GM19025 (cell line): ENCODE data around the gene TRHDE.

Experiments used
- ATAC-seq: cut with Tn5 transposase; IDR thresholded peaks from one replicate; pipeline ENCODE4 v1.9.1; 2021; ENCODE audit warnings: mild to moderate bottlenecking, low read depth, moderate library complexity; ENCODE audit not compliant: unreplicated experiment

TRHDE gene

DNA sequence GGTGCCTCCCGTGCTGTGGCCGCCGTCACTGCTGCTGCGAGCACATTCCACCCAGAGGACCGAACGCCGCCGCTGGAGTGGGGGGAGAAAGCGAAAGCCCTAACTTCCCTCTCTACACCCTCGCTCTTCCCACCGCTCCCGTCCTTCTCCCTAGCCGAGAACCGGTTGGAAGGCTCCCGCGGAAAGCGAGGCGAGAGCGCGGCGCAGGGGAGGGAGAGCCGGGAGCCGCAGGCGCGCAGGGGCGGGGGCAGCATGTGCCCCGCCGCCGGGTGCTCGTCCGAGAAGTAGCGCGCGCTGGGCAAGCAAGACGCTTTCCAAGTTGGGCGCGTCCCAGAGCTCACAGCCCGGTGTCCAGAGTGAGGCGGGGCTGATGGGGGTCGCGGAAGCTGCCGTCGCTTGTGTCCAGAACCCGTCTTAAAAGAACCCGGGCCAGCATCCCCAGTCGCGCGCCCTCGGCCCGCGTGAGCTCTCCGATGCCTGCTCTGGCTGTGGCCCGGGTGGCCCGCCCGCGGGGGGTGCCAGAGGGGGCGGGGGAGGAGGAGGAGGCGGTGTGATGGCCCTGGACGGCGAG is at the start of gene TRHDE:
Gene TRHDE, plus strand, starts transcription at position 280 of the 571 bp plus-strand sequence. Its CDS starts 274 bp downstream, at position 554.
- ATAC-seq: no peak

- no peak for ATAC-seq
Measured at GRCh38 chr12:72226510-72226909, 45.7 kb upstream of the TRHDE start.

GRCh38 chr12:72228424-72228823 is 43.7 kb upstream of the TRHDE start:
- no peak for ATAC-seq

DNA sequence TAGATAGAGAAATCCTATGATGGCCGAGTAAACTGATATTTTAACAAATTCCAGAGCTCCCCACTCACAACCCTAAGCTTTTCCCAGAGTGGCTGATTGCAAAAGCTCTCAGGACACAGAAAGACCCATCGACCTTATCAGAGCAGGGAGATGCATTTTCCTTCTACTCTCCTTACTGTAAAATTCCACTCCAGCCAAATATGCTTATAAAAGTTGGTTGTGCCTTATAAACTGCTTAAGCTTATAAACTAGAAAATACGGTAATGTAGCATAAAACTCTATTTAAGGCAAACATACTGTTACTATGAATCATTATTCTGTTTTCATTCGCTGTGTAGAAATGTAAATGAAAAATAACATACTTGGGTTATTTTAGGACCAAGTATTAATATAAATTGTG is 41.6 kb upstream of the TRHDE start:
- ATAC-seq: no peak

DNA sequence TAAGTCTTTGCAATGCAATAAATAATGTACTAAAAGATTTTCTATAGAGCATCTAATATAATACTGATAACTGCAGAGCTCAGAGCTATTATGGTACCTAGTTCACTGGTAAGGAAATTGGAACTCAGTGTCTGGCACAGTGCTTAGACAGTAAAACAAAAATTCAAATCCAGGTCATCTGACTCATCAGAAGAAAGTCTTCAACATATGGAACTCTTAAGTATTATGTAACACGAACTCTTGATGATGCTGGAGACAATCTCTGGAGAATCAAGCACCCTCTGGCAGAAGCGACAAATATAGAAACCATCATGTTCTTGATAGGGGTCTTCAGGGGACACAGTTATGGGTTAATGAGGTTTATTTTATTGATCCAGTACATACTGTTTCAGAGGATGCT is 37.3 kb upstream of the TRHDE start:
- no peak for ATAC-seq

DNA sequence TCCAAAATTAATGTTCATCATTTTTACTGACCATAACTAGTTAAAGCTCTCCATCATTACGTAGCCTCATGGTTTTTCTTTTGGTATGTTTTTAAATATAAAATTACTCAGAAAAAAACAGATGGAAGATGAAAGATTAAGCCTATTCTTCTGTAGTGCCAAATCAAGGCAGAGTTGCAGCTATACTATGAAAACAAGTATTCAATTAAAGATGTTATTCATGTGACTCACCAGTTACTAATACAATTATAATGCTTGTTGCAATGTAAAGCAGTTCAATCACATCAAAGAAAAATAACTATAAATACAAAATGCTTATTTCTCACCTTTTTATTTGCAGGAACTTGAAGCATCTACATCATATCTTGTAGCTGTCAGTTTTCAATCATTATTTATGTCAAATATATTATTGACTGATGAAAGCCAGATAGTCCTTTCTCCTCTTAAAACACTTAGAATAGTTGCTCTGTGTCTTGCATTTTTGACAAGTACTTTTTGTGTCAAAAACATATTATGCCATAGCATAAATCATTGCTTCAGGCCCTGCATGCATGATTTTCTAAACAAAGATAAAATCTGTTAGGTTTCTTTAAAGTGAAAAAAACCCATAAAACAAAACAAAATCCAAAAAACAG is 36.0 kb upstream of the TRHDE start:
- no peak for ATAC-seq

GRCh38 chr12:72241552-72241951 is 30.6 kb upstream of the TRHDE start:
- ATAC-seq: no peak

DNA sequence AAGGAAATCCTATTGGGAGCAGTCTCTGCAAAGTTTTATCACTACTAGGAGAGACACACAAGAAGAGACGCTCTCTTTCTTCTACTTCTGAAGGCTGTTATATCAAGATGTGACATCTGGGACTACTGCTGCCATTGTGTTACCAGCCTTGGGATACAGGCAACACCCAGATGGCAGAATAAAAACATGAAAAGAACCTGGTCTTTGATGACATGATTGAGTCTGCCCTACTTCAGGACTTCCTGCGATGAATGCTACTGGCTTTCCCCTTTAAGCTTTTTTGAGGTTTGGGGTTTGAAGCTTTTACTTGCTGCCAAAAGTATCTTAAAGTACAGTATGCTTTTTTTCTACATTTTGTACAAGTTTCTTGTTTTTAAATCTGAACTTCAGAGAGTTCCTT is 29.2 kb upstream of the TRHDE start:
- ATAC-seq: no peak

DNA sequence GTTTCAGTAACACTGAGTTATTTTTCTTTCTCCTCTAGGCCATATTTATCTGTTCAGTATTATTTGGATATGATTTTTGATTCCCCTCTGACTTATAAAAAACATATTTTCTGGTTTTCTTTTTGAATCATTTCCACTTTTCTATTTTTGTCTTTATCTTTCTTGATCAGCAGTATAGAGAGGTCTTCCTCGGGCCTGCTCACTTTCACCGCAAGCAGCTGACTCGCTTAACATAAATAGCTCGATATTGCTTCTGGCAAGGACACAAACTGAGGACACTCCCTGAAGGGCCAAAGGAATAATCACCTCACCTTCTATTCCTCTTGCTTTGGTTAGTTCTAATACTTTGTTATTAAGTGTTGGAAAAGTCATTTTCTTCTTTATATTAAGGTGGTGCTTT is 25.8 kb upstream of the TRHDE start:
- ATAC-seq: no peak

- ATAC-seq: no peak
Measured at GRCh38 chr12:72250346-72250745, 21.8 kb upstream of the TRHDE start.

GRCh38 chr12:72256725-72257124 is 15.4 kb upstream of the TRHDE start:
- ATAC-seq: no peak

GRCh38 chr12:72261885-72262284 is 10.3 kb upstream of the TRHDE start:
- ATAC-seq: no peak

DNA sequence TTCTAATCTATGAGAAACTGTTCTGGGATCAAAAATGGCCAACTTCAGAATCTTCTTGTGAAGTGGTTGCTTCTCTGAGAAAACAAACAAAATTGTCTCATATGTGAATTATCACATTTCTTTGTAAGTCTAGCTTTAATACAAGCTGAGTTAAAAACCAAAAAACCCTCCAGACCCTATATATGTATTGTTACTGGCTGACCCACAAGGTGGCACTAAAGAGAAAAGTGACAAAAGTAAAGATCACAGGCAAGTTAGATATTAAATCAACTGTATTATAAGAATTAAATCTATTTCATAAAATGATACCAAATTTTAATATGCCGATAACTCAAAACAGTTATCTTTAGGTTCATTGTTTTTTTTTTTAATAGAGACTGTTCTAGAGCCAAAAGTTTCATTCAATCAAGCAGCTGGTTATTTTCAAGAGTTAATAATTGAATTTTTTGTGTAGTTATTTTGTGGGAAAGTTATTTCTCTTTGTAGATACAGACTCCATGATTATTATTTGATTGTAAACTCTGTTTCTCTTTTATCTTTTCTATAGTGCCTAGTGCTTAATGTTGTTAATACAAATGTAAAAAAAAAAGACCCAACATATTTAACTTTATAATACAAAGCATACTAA is 7.5 kb upstream of the TRHDE start:
- ATAC-seq: no peak

- ATAC-seq: no peak
Measured at GRCh38 chr12:72267974-72268373, 4.2 kb upstream of the TRHDE start.

GRCh38 chr12:72268386-72268785 is 3.8 kb upstream of the TRHDE start:
- ATAC-seq: no peak

DNA sequence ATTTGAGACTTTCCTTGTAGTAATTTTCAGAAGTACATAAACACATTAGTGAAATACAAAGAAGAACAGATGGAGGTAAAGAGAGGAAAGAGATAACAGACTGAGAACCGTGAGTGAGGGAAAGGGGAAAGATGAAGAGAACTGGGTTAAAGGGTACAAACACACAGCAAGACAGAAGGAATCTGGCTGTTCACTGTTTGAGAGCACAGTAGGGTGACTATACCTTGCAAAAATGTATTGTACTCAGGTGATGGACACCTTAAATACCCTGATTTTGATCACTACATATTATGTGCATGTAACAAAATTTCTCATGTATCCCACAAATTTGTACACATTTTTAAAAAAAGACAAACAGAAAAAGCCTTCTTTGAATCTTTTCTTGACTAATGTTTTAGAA is 2.7 kb upstream of the TRHDE start:
- no peak for ATAC-seq

- ATAC-seq: no peak
Measured at GRCh38 chr12:72270246-72270645, 1.9 kb upstream of the TRHDE start.

GRCh38 chr12:72270961-72271360 is 1.2 kb upstream of the TRHDE start:
- no peak for ATAC-seq

- ATAC-seq: no peak
Measured at GRCh38 chr12:72271451-72272090, 599 bp upstream of the TRHDE start.

DNA sequence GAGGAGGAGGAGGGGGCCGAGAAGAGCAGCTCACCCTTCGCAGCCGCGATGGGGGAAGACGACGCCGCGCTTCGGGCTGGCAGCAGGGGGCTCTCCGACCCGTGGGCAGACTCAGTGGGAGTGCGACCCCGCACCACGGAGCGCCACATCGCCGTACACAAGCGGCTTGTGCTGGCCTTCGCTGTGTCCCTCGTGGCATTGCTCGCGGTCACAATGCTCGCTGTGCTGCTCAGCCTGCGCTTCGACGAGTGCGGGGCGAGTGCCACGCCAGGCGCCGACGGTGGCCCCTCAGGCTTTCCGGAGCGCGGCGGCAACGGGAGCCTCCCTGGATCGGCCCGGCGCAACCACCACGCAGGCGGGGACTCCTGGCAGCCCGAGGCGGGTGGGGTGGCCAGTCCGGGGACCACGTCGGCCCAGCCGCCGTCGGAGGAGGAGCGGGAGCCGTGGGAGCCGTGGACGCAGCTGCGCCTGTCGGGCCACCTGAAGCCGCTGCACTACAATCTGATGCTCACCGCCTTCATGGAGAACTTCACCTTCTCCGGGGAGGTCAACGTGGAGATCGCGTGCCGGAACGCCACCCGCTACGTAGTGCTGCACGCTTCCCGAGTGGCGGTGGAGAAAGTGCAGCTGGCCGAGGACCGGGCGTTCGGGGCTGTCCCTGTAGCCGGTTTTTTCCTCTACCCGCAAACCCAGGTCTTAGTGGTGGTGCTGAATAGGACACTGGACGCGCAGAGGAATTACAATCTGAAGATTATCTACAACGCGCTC is 745 bp downstream of the TRHDE start:
- no peak for ATAC-seq

- no peak for ATAC-seq
Measured at GRCh38 chr12:72273499-72273837, 1.3 kb downstream of the TRHDE start.
